Measurements from ENCODE around the gene USHBP1.
"Not testable (repeated sequence)": the region's sequence is repeated elsewhere in the genome, so short reads cannot be mapped to it uniquely, and the experiment has no call there.

USHBP1 gene

DNA sequence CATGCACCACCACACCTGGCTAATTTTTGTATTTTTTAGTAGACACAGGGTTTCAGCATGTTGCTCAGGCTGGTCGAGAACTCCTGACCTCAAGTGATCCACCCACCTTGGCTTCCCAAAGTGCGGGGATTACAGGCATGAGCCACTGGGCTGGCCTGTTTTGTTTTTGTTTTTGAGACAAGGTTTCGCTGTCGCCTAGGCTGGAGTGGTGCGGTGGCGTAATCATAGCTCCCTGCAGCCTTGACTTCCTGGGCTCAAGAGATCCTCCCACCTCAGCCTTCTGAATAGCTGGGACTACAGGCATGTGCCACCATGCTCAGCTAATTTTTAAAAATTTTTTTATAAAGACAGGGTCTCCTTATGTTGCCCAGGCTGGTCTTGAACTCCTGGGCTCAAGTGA, 31.0 kb upstream of the USHBP1 start:
- not testable (repeated sequence) for DNase-seq

DNA sequence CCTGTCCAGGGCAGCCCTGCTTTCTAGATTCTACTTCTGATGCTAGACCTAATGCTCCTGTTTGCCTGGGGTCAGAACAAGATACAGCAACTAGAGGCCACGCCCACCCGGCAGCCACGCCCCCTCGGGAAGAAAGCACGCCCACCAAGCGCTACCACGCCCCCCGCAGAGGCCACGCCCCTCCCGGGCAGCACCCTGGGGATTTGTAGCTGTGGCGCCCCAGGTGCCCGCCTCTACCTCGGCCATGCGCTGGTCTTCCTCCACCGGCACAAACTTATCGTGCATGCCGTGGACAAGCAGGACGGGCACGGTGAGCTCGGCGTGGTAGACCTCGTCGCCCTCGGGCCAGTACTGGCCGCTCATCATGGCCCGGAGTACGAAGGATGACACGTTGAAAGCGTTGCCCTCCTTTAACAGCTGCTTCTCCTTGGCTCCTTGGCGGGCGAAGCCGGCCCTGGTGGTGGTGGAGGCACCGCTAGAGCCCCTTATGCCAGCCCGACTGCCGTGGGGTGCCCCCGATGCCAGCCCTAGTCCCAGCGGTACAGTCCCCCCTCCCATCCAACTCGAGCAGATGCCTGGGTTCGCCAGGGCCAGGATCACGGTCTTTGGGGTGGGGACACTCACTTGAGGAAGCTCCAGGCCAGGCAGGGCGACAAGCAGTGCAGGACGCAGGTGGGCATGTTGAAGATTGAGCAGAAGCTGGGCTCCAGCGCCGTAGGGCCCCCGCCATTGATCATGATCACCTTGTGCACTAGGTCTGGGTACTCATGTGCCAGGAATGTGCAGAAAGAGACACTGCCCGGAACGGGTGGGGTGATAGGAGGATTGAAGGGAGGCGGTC, 29.7 kb upstream of the USHBP1 start:
- no peak for DNase-seq

DNA sequence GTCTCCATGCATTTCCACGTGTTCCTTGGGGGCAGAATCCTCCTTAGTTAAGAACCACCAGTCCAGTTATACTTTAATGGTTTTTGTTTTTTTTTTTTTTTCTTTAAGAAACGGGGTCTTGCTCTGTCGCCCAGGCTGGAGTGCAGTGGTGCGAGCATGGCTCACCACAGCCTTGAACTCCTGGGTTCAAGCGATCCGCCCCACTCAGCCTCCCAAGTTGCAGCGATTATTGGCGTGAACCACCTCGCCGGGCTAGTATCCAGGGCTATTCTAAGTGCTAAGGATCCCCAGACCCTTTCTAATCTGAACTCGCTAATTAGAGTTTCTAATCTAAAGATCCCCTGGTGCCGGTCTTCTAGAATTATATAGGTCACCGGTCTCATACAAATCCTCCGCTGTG, 29.1 kb upstream of the USHBP1 start:
- no peak for DNase-seq

DNA sequence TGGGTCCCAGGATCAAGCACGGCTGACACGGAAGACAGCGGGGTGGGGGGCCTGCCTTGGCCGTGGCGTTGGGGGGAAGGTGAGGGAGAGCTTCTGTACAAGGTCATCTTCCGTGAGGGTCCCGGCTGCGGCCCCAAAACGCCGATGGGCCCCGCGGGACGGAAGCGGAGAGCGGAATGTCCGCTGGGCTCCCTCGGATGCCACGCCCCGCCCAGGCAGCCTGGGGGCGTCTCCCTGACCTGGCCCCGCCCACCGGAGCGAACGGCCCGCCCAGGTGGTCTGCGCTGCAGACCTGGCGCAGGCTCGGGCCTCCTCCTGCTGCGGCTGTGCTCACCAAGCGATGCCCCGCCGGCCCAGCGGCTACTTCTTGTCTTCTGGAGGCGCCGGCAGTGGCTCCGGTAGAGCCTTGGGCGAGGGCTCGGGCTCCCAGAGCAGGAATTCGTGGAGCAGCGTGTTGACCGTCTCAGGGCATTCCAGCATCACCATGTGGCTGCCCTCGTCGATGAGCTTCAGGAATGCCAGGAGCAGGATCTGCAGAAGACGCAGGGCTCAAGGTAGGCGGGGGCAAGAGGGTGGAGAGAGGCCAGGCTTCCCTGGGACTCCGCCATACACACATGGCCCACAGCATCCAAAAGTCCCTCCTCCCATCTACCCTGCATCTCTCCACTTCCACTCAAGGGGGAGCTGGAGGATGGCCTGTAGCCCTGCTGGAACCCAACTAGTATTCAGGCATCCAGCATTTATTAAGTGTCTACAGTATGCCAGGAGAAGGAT, 27.9 kb upstream of the USHBP1 start:
- DNase-seq = no peak

DNA sequence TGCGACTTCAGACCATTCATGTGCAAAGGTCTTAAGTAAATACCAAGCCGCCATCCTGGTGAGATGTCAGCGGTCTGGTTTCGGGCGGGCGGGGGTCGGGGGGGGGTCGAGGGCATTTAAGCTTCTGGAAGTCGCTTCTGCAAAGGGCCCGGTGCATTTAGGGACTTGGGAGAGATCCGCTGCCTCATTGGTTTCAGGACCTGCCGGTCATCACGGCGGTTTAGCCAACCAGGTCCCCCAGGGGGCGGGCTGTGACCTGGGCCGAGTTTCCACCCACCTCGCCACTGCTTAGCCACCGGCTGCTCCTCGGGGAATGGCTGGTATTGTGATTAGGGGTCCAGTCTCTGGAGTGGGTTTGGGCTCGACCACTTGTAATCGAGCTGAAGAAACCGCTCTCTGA, 24.9 kb upstream of the USHBP1 start:
- no peak for DNase-seq

DNA sequence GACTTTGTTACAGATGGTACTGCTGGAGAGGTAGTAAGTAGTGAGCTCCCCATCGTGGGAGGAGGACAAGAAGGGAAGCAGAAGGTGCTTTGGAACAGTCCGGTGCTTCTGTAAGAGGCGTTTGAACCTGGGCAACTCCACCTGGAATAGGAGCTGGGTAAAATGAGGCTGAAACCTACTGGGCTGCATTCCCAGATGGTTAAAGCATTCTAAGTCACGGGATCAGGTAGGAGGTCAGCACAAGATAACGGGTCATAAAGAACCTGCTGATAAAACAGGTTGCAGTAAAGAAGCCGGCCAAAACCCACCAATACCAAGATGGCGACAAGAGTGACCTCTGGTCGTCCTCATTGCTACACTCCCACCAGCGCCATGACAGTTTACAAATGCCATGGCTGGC, 22.2 kb upstream of the USHBP1 start:
- DNase-seq = no peak

DNA sequence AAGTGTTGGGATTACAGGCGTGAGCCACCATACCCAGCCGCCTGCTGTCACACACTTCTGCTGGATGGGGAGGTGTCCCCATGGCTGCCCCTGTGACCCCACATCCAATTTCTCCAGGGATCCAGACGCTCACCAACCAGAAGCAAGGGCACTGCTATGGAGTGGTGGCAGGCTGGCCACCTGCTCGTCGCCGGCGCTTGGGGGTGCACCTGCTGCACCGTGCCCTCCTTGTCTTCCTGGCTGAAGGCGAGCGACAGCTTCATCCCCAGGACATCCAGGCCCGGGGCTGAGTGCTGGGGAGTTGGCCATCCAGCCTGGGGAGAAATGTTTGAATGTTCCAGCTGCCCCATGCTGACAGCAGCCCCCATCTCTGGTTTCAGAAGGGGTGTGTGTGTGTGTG, 21.7 kb upstream of the USHBP1 start:
- DNase-seq = no peak

DNA sequence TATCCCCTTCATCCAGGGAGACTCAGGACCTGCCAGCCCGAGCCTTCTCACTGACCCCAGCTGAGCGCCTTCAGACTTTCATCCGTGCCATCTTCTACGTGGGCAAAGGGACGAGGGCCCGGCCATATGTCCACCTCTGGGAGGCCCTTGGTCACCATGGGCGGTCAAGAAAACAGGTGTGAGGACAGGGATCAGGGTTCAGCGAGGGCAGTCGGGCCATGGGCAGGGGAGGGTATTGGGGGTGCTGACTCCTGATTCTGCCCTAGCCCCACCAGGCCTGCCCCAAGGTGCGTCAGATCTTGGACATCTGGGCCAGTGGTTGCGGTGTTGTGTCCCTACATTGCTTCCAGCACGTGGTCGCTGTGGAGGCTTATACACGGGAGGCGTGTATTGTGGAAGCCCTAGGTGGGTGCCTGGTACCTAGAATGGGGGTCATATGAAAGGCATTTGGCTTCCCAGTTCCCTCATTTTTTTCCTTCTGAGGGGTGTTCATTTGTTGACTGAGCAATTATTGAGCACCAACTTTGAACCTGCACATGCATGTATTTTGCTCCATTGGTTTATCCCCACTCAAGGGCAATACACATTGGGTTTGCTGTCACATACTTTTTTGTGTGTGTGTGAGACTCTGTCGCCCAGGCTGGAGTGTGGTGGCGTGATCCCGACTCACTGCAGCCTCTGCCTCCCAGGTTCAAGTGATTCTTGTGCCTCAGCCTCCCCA, 21.0 kb upstream of the USHBP1 start:
- no peak for DNase-seq

DNA sequence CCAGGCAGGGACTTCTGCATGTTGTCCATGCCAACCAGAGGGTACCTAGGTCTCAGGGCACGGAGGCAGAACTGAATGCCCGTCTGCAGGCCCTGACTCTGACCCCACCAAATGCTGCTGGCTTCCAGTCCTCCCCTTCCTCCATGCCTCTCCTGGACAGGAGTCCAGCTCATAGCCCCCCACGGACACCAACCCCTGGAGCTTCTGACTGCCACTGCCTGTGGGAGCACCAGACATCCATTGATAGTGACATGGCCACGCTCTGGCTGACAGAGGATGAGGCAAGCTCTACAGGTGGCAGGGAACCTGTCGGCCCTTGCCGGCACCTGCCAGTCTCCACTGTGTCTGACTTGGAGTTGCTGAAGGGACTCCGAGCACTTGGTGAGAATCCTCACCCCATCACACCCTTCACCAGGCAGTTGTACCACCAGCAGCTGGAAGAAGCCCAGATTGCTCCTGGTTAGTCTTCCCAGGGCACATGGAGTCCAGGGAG, 19.0 kb upstream of the USHBP1 start:
- no peak for DNase-seq

DNA sequence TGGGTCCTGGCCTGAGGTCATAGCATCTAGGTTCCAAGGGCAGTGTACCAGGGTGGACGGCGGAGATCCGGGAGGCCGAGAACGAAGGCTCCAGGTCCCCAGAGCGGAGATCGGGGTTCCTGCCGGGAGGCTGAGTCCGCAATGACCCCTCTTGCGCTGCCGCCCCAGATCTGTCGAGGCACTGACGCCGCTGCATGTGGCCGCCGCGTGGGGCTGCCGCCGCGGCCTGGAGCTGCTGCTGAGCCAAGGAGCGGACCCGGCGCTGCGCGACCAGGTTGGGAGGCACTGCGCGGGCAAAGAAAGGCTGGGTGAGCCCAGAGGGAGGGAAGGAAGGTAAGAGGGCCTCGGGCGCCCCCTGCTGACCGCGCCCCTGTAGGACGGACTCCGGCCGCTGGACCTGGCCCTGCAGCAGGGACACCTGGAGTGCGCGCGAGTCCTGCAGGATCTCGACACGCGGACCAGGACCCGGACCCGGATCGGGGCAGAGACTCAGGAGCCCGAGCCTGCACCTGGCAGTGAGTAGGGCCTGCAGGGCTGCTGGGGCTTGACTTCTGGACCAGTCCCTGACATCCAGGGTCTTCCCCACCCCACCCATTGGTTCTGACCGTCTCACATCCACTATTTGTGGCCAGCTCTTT, 18.1 kb upstream of the USHBP1 start:
- DNase-seq = no peak

DNA sequence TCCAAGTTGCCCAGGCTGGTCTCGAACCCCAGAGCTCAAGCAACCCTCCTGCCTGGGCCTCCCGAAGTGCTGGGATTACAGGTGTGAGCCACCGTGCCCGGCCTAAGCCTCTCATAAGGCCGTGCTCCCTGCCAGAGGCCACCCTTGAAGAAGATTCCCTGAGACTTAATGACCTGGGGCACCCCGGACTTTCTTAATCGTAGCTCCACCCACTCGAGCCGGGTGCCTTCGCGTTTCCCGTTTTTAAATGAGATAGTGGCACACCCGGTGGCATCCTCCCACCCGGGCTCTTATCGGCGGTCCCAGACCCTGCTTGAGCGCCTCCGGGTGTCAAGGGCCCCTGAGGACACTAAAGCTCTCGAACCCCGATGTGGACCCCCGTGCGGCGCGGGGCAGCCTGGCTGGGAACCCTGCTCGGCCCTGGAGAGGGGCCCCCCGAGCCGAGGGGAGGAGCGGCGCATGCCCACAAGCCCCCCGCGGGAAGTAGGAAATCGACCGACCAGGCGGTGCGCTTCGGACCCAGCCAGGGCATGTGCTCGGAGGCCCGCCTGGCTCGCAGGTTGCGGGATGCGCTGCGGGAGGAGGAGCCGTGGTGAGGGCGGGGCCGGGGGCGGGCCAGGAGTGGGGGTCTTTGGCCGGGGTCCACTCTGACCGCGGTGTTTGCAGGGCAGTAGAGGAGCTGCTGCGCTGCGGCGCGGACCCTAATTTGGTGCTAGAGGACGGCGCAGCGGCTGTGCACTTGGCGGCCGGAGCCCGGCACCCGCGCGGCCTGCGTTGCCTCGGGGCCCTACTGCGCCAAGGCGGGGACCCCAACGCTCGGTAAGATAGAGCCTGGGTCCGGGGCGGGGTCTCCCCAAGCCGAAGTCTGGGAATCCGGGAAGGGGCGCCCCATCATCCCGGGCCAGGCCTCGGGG, 17.1 kb upstream of the USHBP1 start, which contains the start of gene ANKLE1:
TSS of gene ANKLE1 (plus strand) at position 511 of the 914 bp plus-strand sequence. CDS start at position 531, 20 bp downstream.
- no peak for DNase-seq

DNA sequence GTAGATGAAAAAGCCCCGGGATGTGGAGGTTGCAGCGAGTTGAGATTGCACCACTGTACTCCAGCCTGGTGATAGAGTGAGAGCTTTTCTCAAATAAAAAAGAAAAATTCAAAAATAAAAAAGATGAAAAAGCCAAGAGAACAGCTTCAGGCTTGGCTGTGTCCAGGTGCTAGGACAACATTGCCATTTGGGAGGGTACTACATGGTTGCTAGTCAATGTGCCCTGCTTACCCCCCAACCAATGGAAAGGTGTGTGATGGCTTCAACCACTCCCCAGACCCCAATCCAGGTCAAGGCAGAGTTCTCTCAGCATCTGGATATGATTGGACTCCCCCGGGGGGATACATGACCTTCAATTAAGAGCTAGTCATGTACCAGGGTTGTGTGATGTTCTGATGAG, 14.9 kb upstream of the USHBP1 start:
- no peak for DNase-seq

DNA sequence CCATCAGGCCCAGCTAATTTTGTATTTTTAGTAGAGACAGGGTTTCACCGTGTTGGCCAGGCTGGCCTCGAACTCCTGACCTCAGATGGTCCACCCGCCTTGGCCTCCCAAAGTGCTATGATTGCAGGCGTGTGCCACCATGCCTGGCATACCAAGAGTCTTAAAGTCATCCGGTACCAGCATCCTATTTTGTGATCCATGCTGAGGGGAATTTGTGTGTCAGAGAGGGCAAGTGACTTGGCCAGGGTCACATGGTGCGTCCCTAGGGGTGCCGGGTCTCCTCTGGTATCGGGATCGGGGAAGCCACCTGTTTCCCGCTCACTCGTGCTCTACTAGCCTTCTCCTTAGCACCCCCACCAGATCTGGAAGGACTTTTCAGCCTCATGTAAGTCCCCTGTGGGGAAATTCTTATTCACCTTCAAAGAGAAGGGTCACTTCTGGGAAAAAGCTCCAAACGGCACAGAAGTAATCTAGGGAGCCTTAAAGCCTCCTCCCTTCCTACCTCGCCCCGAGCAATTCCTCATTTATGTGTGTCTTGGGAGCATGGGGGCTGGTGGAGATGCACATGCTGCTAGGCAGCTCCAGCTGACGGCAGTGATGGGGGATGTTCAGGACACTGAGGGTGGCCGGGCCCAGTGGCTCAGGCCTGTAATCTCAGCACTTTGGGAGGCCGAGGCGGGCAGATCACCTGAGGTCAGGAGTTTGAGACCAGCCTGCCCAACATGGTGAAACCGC, 11.1 kb upstream of the USHBP1 start:
- DNase-seq = no peak

DNA sequence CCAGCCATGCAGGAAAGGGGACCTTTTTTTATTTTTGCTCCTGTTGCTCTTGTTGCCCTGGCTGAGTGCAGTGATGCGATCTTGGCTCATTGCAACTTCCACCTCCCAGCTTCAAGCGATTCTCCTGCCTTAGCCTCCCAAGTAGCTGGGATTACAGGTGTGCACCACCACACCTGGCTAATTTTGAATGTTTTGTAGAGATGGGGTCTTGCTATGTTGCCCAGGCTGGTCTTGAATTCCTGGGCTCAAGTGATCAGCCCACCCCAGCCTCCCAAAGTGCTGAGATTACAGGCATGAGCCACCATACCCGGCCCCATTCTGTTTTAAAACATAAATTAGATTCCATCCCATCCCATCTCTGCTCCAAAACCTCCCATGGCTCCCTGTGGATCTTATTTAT, 10.3 kb upstream of the USHBP1 start:
- DNase-seq = not testable (repeated sequence)

DNA sequence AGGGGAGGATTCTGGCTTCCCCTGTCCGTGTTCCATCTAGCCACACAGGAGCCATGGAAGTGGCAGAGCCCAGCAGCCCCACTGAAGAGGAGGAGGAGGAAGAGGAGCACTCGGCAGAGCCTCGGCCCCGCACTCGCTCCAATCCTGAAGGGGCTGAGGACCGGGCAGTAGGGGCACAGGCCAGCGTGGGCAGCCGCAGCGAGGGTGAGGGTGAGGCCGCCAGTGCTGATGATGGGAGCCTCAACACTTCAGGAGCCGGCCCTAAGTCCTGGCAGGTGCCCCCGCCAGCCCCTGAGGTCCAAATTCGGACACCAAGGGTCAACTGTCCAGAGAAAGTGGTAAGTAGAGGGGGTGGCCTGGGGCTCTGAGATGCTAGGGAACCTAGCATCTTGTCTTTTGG, 4.2 kb upstream of the USHBP1 start:
- no peak for DNase-seq

DNA sequence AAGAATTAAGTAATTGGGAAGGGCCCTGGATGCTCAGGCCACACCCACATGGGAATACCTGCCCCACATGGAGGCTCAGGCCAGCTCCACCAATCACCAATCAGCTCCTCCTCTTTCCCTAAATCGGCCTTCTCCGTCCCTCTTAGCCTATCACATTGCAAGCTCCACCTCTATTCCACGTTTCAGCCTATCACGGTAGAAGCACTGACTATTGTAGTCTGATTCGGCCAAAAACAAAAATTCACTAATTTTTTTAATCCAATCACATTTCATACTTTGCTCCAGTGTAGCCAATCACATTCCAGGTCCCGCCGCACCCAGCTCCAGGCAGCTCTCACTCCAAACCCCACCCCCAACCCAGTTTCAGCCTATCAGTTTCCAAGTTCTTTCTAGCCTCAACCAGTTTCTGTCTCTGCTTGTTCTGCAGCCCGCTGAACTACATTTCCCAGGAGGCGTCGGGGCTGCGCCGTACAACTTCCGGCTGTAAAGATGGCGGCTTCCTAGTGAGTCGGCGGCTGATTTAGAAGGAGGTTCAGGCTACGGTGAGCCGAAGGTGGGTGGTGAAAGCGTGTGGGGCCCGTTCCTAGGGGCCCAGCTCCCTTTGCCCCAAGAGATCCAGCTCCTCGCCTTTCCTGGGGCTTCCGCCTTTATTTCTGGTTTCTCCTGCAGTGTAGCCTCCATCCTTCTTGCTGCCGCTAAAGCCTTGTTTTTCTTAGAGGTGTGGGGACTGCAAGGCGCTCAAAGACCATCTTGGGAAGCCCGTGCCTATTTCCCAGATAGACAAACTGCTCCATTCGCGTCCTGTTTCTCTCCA, 2.6 kb upstream of the USHBP1 start, which contains the start of gene BABAM1:
TSS of gene BABAM1 (plus strand) at position 469 of the 814 bp plus-strand sequence. CDS start 1,364 bp downstream, outside the sequence.
- DNase-seq = no peak

DNA sequence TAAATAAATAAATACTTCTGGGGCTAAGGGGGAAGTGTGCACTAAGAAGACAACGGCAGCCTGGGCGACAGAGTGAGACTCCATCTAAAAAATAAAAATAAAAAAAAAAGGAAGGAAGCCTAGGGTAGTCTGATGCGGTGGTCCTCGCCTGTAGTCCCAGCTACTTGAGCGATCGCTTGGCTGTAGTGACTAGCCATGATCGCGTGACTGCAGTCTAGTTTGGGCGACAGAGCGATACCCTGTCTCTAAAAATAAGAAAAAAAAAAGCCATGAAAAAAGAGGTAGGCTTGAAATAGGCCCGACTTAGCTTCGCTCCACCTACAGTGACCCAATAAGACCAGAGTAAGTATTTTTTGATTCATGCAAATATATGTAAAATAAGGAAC, 2.0 kb upstream of the USHBP1 start:
- DNase-seq = no peak

DNA sequence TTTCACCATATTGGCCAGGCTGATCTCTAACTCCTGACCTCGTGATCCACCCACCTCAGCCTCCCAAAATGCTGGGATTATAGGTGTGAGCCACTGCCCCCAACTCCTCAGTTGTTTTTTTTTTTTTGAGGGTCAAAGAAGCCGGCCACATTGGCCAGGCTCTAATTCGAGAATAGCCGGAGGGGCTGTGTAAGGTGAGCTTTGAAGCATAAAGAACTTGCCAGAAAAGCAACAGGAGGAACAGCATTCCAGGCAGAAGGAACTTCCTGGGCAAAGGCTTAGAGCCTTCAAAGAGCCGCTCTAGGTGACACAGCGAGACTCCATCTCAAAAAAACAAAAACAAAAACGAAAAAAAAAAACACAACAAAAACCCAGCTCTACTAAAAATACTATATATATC, 1.5 kb upstream of the USHBP1 start:
- no peak for DNase-seq

DNA sequence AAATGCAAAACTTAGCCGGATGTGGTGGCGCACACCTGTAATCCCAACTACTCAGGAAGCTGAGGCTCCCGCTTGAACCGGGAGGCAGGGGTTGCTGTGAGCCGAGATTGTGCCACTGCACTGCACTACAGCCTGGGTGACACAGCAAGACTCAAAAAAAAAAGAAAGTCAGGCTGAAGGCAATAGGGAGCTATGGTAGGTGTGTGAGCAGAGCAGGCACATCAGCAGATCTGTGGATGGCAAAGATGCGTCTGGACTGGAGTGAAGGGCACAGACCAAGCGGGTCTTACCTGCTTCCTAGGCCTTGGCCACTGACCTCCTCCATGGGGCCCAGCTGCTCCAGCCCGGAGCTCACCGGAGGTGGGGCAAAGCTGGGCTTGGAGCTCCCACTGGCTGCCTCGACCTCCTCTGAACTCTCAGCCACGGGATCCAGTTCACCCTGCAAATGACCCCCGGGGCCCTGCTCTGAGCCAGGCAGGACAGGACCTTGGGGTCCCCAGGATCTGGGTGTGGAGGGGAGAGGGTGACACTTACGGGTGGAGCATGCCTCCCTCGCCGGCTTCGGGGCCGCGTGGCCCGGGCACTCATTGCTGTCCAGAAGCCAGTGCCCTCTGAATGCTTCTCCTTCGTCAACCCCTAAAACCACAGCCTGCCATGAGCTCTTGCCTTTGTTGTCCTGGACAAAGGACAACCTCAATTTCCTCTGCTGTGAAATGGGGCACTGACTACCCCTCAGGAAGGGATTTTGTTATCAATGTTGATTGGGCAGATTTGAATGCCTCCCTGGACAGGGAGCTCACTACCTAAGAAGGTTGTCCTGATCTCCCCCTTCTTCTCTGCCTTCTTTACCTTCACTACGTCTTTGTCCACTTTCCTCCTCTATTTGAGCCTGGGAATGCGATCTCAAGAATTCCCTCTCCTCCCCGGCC, 569 bp downstream of the USHBP1 start:
- DNase-seq = no peak
